Esophagus muscularis mucosa (tissue), 4 donors: ENCODE data around the gene ARPC1A. TPM values are rescaled to one million over a fixed set of nuclear protein-coding genes. Genes with fewer than 3 reads are reported as not detected.

Experiments used
- DNase-seq: peaks from one replicate; pipeline ENCODE4 v3.0.0-alpha.2; 2017; ENCODE audit errors: extremely low spot score
- H3K27ac ChIP-seq, 4 donors: fragments of 200-600 bp; sonication (generic); replicated peaks in 1 of 4; 1 replicate in 3 of 4; 2 replicates in 1 of 4; pipeline ENCODE4 v1.5.1; 2016 to 2019; ENCODE audit warnings: mild to moderate bottlenecking in 1 of 4
- H3K27me3 ChIP-seq, 4 donors: fragments of 200-600 bp; sonication (generic); one replicate each; pipeline versions ENCODE4 v1.5.1 to v1.6.0; 2016 to 2019
- H3K36me3 ChIP-seq, 4 donors: fragments of 200-600 bp; sonication (generic); one replicate each; pipeline ENCODE4 v1.5.1; 2016 to 2019
- H3K4me1 ChIP-seq, 4 donors: fragments of 200-600 bp; sonication (generic); one replicate each; pipeline ENCODE4 v1.5.1; 2016 to 2019
- H3K4me3 ChIP-seq, 4 donors: fragments of 200-600 bp; sonication (generic); 1 replicate in 2 of 4; 2 replicates in 2 of 4; pipeline ENCODE4 v1.5.1; 2016 to 2019; ENCODE audit warnings: mild to moderate bottlenecking in 4 of 4, moderate library complexity in 1 of 4
- H3K9me3 ChIP-seq, 4 donors: fragments of 200-600 bp; sonication (generic); 1 replicate in 3 of 4; 2 replicates in 1 of 4; pipeline ENCODE4 v1.5.1; 2016 to 2019
- CTCF ChIP-seq, 3 experiments: fragments of 200-600 bp in 2 of 3; fragments of 450-650 bp in 1 of 3; sonication (generic) in 2 of 3; IDR thresholded peaks; one replicate each; pipeline ENCODE4 v1.5.1; 2017 to 2019; ENCODE audit warnings: antibody characterized with exemption in 3 of 3, mild to moderate bottlenecking in 2 of 3, moderate library complexity in 1 of 3
- EP300 ChIP-seq: sonication (generic); formaldehyde crosslinking; IDR thresholded peaks from one replicate; pipeline ENCODE4 v1.6.1; 2017; ENCODE audit warnings: antibody characterized with exemption
- POLR2A ChIP-seq: fragments of 450-650 bp; IDR thresholded peaks from one replicate; pipeline ENCODE4 v1.6.1; 2017; ENCODE audit warnings: antibody characterized with exemption, moderate library complexity, mild to moderate bottlenecking, low read depth
- POLR2AphosphoS5 ChIP-seq, 2 donors: sonication (generic); formaldehyde crosslinking; IDR thresholded peaks; one replicate each; pipeline ENCODE4 v1.6.1; 2017; ENCODE audit warnings: antibody characterized with exemption in 2 of 2
- WGBS: methylation state at CpG from one replicate; pipeline ENCODE4 v1.1.5; 2018; 5-methylcytosine and 5-hydroxymethylcytosine counted together
- intact Hi-C: fragments of 100-400 bp; cut with DNase I; formaldehyde crosslinking; loops from one replicate; pipeline ENCODE4 v1.15.1; 2023
- total RNA-seq, 4 donors: library from RNA; depleted of rRNA; stranded (reverse); fragments of >200 nt; gene quantifications; one replicate each; pipeline versions ENCODE4 v1.1.0 to v1.2.1, GENCODE V29; 2016

Gene ARPC1A
- total RNA-seq, 4 donors from 2014 or later = 83.1 to 105 (median 99.8) TPM

- intact Hi-C loops = no loop called here
- no peaks in the 10 kb centered on the region for H3K27me3 ChIP-seq
- peak overlapping the region; percentile 27 to 44 (median 29) for H3K4me3 ChIP-seq
- H3K9me3 ChIP-seq = no peaks in the 10 kb centered on the region
- TF ChIP-seq POLR2AphosphoS5 (IDR thresholded peaks at IDR 0.05) (peak in 1 of 2 donors; percentile 31), EP300 (no peak)
- peaks cover 50 to 55% (median 53%) of the 10 kb centered on the region in 4 donors for H3K4me1 ChIP-seq
- H3K36me3 ChIP-seq = peaks cover 3 to 25% (median 23%) of the 10 kb centered on the region in 4 donors
- 38% methylated on average over 12 of the region's 12 CpGs for WGBS
- H3K27ac ChIP-seq = peak overlapping the region; percentile 77 to 90 (median 86)
- DNase-seq = no peak
Observed at GRCh38 chr7:99380032-99380822, 54.5 kb downstream of the ARPC1A start.

- WGBS = 68% methylated on average over 10 of the region's 16 CpGs
- intact Hi-C loops = no loop called here
- Histone ChIP-seq H3K27me3 (no peaks in the 10 kb centered on the region), H3K36me3 (peaks cover 3 to 33% (median 31%) of the 10 kb centered on the region in 4 donors), H3K4me3 (peak overlapping the region; percentile 7 to 44 (median 19)), H3K4me1 (peaks cover 42 to 52% (median 46%) of the 10 kb centered on the region in 4 donors), H3K9me3 (no peaks in the 10 kb centered on the region), H3K27ac (peak overlapping the region; percentile 77 to 90 (median 86))
- no peak for DNase-seq
- TF ChIP-seq POLR2A (no peak), EP300 (no peak), CTCF (IDR thresholded peaks at IDR 0.05) (no peak), POLR2AphosphoS5 (IDR thresholded peaks at IDR 0.05) (no peak)
Observed at GRCh38 chr7:99380823-99381663, 55.3 kb downstream of the ARPC1A start.

DNA sequence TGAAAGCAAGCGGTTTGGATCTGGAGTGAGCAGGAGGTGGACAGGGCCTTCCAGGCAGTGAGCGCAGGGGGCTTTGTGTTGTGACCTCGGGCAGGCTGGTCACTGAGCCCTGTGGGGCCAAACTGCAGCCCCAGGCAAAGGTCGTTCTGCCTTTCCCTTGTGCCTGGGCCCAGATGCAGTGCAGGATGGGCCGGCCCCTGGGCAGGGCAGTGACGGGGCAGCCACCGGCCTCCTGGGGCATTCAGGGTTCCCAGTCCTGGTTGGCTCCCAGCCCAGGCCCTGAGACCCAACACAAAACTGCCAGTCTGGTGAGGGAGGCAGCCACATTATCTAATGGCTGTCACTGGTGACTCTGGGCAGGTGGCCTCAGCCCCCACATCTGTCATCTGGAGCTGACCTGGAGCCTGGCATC lies 56.0 kb downstream of the ARPC1A start:
- Histone ChIP-seq H3K36me3 (peaks cover 6 to 37% (median 35%) of the 10 kb centered on the region in 4 donors), H3K9me3 (no peaks in the 10 kb centered on the region), H3K27ac (peak overlapping the region in 1 of 4 donors; percentile 19), H3K27me3 (no peaks in the 10 kb centered on the region), H3K4me1 (peaks cover 39 to 46% (median 41%) of the 10 kb centered on the region in 4 donors), H3K4me3 (no peak overlapping the region)
- 80% methylated on average over 3 of the region's 7 CpGs for WGBS
- DNase-seq = no peak
- TF ChIP-seq POLR2A (no peak), POLR2AphosphoS5 (IDR thresholded peaks at IDR 0.05) (no peak), EP300 (no peak), CTCF (IDR thresholded peaks at IDR 0.05) (no peak)
- intact Hi-C loops = no loop called here

DNA sequence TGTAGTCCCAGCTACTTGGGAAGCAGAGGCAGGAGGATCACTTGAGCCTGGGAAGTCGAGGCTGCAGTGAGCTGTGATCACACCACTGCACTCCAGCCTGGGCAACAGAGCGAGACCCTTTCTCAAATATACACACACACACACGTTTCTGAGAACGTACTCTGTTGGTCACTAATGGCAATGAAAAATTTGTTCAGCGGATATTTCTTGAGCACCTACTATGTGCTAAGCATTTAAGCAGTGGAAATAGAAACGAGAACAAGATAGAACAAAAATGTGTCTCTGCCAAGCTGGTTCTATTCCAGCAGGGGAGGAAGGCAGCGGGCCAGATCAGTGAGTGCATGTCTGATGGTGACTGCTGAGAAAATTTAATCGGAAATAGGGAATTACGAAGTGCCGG lies 57.5 kb downstream of the ARPC1A start:
- no peak overlapping the region for H3K4me3 ChIP-seq
- no peaks in the 10 kb centered on the region for H3K27me3 ChIP-seq
- DNase-seq = no peak
- H3K4me1 ChIP-seq = peaks cover 36 to 45% (median 38%) of the 10 kb centered on the region in 4 donors
- H3K36me3 ChIP-seq = peaks cover 12 to 42% (median 37%) of the 10 kb centered on the region in 4 donors
- no peak overlapping the region for H3K27ac ChIP-seq
- H3K9me3 ChIP-seq = no peaks in the 10 kb centered on the region
- WGBS = 89% methylated on average over 10 of the region's 10 CpGs
- intact Hi-C loops = no loop called here
- TF ChIP-seq CTCF (IDR thresholded peaks at IDR 0.05) = no peak
- no peak for TF ChIP-seq POLR2AphosphoS5 (IDR thresholded peaks at IDR 0.05)
- no peak for TF ChIP-seq POLR2A
- no peak for TF ChIP-seq EP300
